Left lung (tissue), 10 donors: ENCODE results near the gene ALKBH2. TPM values are rescaled to one million over a fixed set of nuclear protein-coding genes. Genes with fewer than 3 reads are reported as not detected.

ENCODE experiments used
- ATAC-seq: fragments of 200-7000 bp; cut with Tn5 transposase; one replicate; pipeline ENCODE4 v1.9.1; 2020; ENCODE audit warnings: moderate library complexity
- DNase-seq, 4 donors: peaks; one replicate each; pipeline ENCODE4 v3.0.0-alpha.2; 2013 to 2020
- H3K27ac ChIP-seq, 2 donors: fragments of 200-600 bp; sonication (generic) in 1 of 2; one replicate each; pipeline versions ENCODE4 v1.5.0 to v1.8.0; 2020 to 2021
- H3K27me3 ChIP-seq, 2 donors: fragments of 200-600 bp; sonication (generic) in 1 of 2; one replicate each; pipeline versions ENCODE4 v1.5.0 to v1.8.0; 2020 to 2021
- H3K36me3 ChIP-seq, 2 donors: fragments of 200-600 bp; sonication (generic) in 1 of 2; one replicate each; pipeline versions ENCODE4 v1.5.0 to v1.8.0; 2020 to 2021
- H3K4me1 ChIP-seq, 2 donors: fragments of 200-600 bp; one replicate each; pipeline ENCODE4 v1.8.0; 2021
- H3K4me3 ChIP-seq, 2 donors: fragments of 200-600 bp; sonication (generic) in 1 of 2; one replicate each; pipeline versions ENCODE4 v1.5.0 to v1.8.0; 2020 to 2021; ENCODE audit warnings: mild to moderate bottlenecking in 1 of 2
- H3K9me3 ChIP-seq, 2 donors: fragments of 200-600 bp; sonication (generic) in 1 of 2; one replicate each; pipeline versions ENCODE4 v1.5.0 to v1.8.0; 2020 to 2021
- CTCF ChIP-seq, 2 donors: fragments of 200-600 bp; sonication (generic) in 1 of 2; IDR thresholded peaks; one replicate each; pipeline versions ENCODE4 v1.5.0 to v1.8.0; 2021; ENCODE audit warnings: antibody characterized with exemption in 2 of 2
- intact Hi-C, 2 donors: fragments of 100-400 bp; cut with DNase I; formaldehyde crosslinking; loops; one replicate each; pipeline versions ENCODE4 v1.11.2 to v1.14.2; 2022
- polyA plus RNA-seq, 6 donors: library from polyadenylated mRNA; unstranded; fragments of 120-200 nt; gene quantifications; one replicate each; pipeline ENCODE4 v1.2.1, GENCODE V29; 2013; ENCODE audit not compliant: insufficient read length in 6 of 6
- total RNA-seq, 2 donors: library from RNA; stranded (reverse); fragmentation: NEBNext Ultra II Directional; extraction: Animal tissue kit (Norgen Biotek cat#: 25700); gene quantifications; one replicate each; pipeline ENCODE4 v1.2.1, GENCODE V29; 2021
- donor health status: DM: no; HTN: yes; CAD: no.
- donor health status: DM: no; HTN: no; CAD: no.

ALKBH2 gene
- total and polyA plus RNA-seq, 8 donors = 7.3 to 32.5 (median 28.0) TPM

- no peak overlapping the region for H3K27ac ChIP-seq
- intact Hi-C loops = no loop called here
These were observed 3.6 kb downstream of the ALKBH2 start for GRCh38 chr12:109089683-109090082.

GRCh38 chr12:109088818-109089217 is 4.5 kb downstream of the ALKBH2 start:
- Histone ChIP-seq H3K27ac (no peak overlapping the region), H3K9me3 (no peaks in the 10 kb centered on the region), H3K4me3 (no peak overlapping the region), H3K36me3 (peaks cover 0 to 61% of the 10 kb centered on the region in 2 donors), H3K27me3 (no peaks in the 10 kb centered on the region), H3K4me1 (peaks cover 8 to 23% of the 10 kb centered on the region in 2 donors)
- intact Hi-C loops = no loop called here
- TF ChIP-seq CTCF (IDR thresholded peaks at IDR 0.05) = no peak
- ATAC-seq (no peak), DNase-seq (no peak)

More at GRCh38 chr12:109089683-109090082, 3.6 kb downstream of the ALKBH2 start:
- DNase-seq (no peak), ATAC-seq (no peak)
- Histone ChIP-seq H3K9me3 (no peaks in the 10 kb centered on the region), H3K4me1 (peaks cover 8 to 23% of the 10 kb centered on the region in 2 donors), H3K36me3 (peaks cover 0 to 57% of the 10 kb centered on the region in 2 donors), H3K4me3 (no peak overlapping the region), H3K27me3 (no peaks in the 10 kb centered on the region)
- no peak for TF ChIP-seq CTCF (IDR thresholded peaks at IDR 0.05)

DNA sequence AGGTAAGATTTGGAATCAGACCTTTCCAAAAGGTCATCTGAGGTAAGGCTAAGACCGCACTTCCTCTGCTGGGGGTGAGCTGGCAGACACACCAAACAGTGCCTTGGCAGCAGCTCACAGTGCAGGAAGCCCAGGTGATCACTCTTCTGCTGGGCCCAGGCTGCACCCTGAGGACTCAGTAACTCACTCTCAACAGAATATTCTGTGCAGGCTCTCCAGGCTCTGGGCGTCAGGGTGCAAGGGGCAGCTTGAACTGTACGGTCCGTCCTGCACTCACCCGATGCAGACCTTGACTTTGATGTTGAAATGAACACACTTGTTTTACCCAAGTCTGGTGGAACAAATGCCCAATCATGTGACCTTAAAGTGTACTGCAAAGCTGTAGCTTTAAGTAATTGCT is 6.0 kb downstream of the ALKBH2 start:
- no peak overlapping the region for H3K4me3 ChIP-seq
- peaks cover under 1 to 10% of the 10 kb centered on the region in 2 donors for H3K4me1 ChIP-seq
- no peak overlapping the region for H3K27ac ChIP-seq
- H3K27me3 ChIP-seq = no peaks in the 10 kb centered on the region
- H3K9me3 ChIP-seq = no peaks in the 10 kb centered on the region
- no peak for ATAC-seq
- intact Hi-C loops = no loop called here
- no peak for DNase-seq
- no peak for TF ChIP-seq CTCF (IDR thresholded peaks at IDR 0.05)
- peaks cover 0 to 77% of the 10 kb centered on the region in 2 donors for H3K36me3 ChIP-seq

GRCh38 chr12:109085590-109085989 is 7.7 kb downstream of the ALKBH2 start:
- peaks cover 0 to 91% of the 10 kb centered on the region in 2 donors for H3K36me3 ChIP-seq

GRCh38 chr12:109084425-109084824 is 8.8 kb downstream of the ALKBH2 start:
- no peak overlapping the region for H3K27ac ChIP-seq
- ATAC-seq (no peak), DNase-seq (no peak)
- intact Hi-C loops = no loop called here
- H3K27me3 ChIP-seq = no peaks in the 10 kb centered on the region
- no peaks in the 10 kb centered on the region for H3K4me1 ChIP-seq
- peaks cover 0 to 84% of the 10 kb centered on the region in 2 donors for H3K36me3 ChIP-seq
- H3K9me3 ChIP-seq = no peaks in the 10 kb centered on the region
- no peak overlapping the region for H3K4me3 ChIP-seq
- TF ChIP-seq CTCF (IDR thresholded peaks at IDR 0.05) = no peak

More at GRCh38 chr12:109085590-109085989, 7.7 kb downstream of the ALKBH2 start:
- intact Hi-C loops = no loop called here
- H3K9me3 ChIP-seq = no peaks in the 10 kb centered on the region
- no peak for TF ChIP-seq CTCF (IDR thresholded peaks at IDR 0.05)
- no peaks in the 10 kb centered on the region for H3K4me1 ChIP-seq
- H3K27ac ChIP-seq = no peak overlapping the region
- no peak overlapping the region for H3K4me3 ChIP-seq
- ATAC-seq (no peak), DNase-seq (no peak)
- no peaks in the 10 kb centered on the region for H3K27me3 ChIP-seq
